Colonic mucosa (tissue), 4 donors: ENCODE measurements around the gene TANGO6. TPM values are rescaled to one million over a fixed set of nuclear protein-coding genes. Genes with fewer than 3 reads are reported as not detected.

Experiments used
- DNase-seq: peaks from one replicate; pipeline ENCODE4 v3.0.0-alpha.2; 2020
- H3K27ac ChIP-seq: fragments of 200-600 bp; one replicate; pipeline ENCODE4 v1.8.0; 2021
- H3K27me3 ChIP-seq: fragments of 200-600 bp; one replicate; pipeline ENCODE4 v1.8.0; 2021
- H3K36me3 ChIP-seq: fragments of 200-600 bp; one replicate; pipeline ENCODE4 v1.8.0; 2021
- H3K4me1 ChIP-seq: fragments of 200-600 bp; one replicate; pipeline ENCODE4 v1.8.0; 2021; ENCODE audit warnings: mild to moderate bottlenecking
- H3K4me3 ChIP-seq: fragments of 200-600 bp; one replicate; pipeline ENCODE4 v1.8.0; 2021
- H3K9ac ChIP-seq, 2 donors: one replicate each; pipeline ENCODE4 v1.7.0; 2013; ENCODE audit warnings: control low read depth in 2 of 2, low read depth in 2 of 2, low read length in 2 of 2
- H3K9me3 ChIP-seq: fragments of 200-600 bp; one replicate; pipeline ENCODE4 v1.8.0; 2021
- intact Hi-C: fragments of 100-400 bp; cut with DNase I; formaldehyde crosslinking; loops from one replicate; pipeline ENCODE4 v1.14.1; 2022
- total RNA-seq, 2 donors: library from RNA; stranded (reverse); fragmentation: NEBNext Ultra II Directional in 1 of 2; extraction: Animal tissue kit (Norgen Biotek cat#: 25700) in 1 of 2; gene quantifications; one replicate each; pipeline ENCODE4 v1.2.1, GENCODE V29; 2021
- TF ChIP-seq, protein P1 (sequence below): fragments of 200-600 bp; IDR thresholded peaks from one replicate; pipeline ENCODE4 v1.8.0; 2022; ENCODE audit warnings: antibody characterized with exemption, mild to moderate bottlenecking
- donor health status: healthy.
- donor health status: DM: no; HTN: no; CAD: no.
- donor health status: DM: no; HTN: no; CAD: no.

The TANGO6 gene
- total RNA-seq, 2 donors from 2014 or later, result 6.6 to 10.1 TPM

GRCh38 chr16:69029121-69029520 lies 185.8 kb downstream of the TANGO6 start:
- Histone ChIP-seq H3K27me3 (no peaks in the 10 kb centered on the region), H3K9ac (no peak overlapping the region), H3K9me3 (no peaks in the 10 kb centered on the region), H3K4me3 (no peak overlapping the region), H3K36me3 (no peaks in the 10 kb centered on the region), H3K27ac (no peak overlapping the region), H3K4me1 (no peaks in the 10 kb centered on the region)
- intact Hi-C loops, result no loop called here
- TF ChIP-seq, protein P1, sequence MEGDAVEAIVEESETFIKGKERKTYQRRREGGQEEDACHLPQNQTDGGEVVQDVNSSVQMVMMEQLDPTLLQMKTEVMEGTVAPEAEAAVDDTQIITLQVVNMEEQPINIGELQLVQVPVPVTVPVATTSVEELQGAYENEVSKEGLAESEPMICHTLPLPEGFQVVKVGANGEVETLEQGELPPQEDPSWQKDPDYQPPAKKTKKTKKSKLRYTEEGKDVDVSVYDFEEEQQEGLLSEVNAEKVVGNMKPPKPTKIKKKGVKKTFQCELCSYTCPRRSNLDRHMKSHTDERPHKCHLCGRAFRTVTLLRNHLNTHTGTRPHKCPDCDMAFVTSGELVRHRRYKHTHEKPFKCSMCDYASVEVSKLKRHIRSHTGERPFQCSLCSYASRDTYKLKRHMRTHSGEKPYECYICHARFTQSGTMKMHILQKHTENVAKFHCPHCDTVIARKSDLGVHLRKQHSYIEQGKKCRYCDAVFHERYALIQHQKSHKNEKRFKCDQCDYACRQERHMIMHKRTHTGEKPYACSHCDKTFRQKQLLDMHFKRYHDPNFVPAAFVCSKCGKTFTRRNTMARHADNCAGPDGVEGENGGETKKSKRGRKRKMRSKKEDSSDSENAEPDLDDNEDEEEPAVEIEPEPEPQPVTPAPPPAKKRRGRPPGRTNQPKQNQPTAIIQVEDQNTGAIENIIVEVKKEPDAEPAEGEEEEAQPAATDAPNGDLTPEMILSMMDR, result no peak
- DNase-seq, result no peak

GRCh38 chr16:69031877-69032301 lies 188.6 kb downstream of the TANGO6 start:
- Histone ChIP-seq H3K4me1 (no peaks in the 10 kb centered on the region), H3K4me3 (no peak overlapping the region), H3K9me3 (no peaks in the 10 kb centered on the region), H3K27me3 (no peaks in the 10 kb centered on the region), H3K36me3 (no peaks in the 10 kb centered on the region), H3K27ac (peak overlapping the region; percentile 65), H3K9ac (no peak overlapping the region)
- peak; percentile 90 for DNase-seq
- intact Hi-C loops, result no loop called here
- TF ChIP-seq, protein P1, result no peak

DNA sequence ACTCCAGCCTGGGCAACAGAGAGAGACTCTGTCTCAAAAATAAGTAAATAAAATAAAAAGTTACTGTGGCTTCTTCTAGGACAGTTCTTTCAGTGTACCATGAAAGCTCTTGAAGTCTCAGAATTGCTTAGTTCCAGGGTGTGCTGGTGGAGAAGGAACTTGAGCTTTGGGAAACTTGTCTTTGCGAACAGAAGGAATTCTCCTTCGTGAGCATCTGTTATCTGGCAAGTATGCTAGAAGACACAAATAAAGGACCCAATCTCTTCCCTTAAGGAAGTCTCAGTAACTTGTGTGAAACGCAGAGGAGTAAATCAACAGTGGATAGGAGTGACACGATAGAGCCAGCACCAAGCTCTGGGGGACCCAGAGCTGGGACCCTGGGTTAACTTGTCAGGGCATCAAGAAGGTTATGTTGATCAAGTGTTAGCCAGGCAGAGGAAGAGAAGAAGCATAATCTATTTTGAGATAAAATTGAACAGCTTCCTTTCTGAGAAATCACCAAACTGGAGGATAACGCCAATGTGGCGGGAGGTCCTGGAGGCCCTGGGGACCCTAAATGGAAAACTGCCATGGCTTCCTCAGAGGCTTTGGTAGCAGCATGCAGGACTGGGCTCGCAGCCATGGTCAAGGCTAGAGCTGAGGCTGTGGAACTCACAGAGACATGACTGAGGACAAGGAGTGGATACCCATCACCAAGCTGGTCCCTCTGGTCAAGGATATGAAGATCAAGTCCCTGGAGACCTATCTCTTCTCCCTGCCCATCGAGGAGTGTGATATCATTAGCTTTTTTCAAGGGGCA lies 190.0 kb downstream of the TANGO6 start:
- no peaks in the 10 kb centered on the region for H3K9me3 ChIP-seq
- no peak overlapping the region for H3K27ac ChIP-seq
- DNase-seq, result no peak
- no peaks in the 10 kb centered on the region for H3K27me3 ChIP-seq
- H3K4me1 ChIP-seq, result no peaks in the 10 kb centered on the region
- H3K36me3 ChIP-seq, result no peaks in the 10 kb centered on the region
- intact Hi-C loops, result no loop called here
- TF ChIP-seq, protein P1, result no peak
- no peak overlapping the region for H3K4me3 ChIP-seq
- H3K9ac ChIP-seq, result no peak overlapping the region

GRCh38 chr16:69035375-69035774 lies 192.0 kb downstream of the TANGO6 start:
- TF ChIP-seq, protein P1, result no peak
- no peaks in the 10 kb centered on the region for H3K36me3 ChIP-seq
- no peak for DNase-seq
- no peaks in the 10 kb centered on the region for H3K4me1 ChIP-seq
- H3K27ac ChIP-seq, result no peak overlapping the region
- no peak overlapping the region for H3K9ac ChIP-seq
- no peak overlapping the region for H3K4me3 ChIP-seq
- no peaks in the 10 kb centered on the region for H3K9me3 ChIP-seq
- H3K27me3 ChIP-seq, result no peaks in the 10 kb centered on the region
- intact Hi-C loops, result no loop called here

GRCh38 chr16:69036399-69037091 lies 193.2 kb downstream of the TANGO6 start:
- H3K4me3 ChIP-seq, result no peak overlapping the region
- H3K9me3 ChIP-seq, result no peaks in the 10 kb centered on the region
- no peaks in the 10 kb centered on the region for H3K27me3 ChIP-seq
- TF ChIP-seq, protein P1, result no peak
- no peaks in the 10 kb centered on the region for H3K4me1 ChIP-seq
- intact Hi-C loops, result no loop called here
- H3K9ac ChIP-seq, result no peak overlapping the region
- no peak for DNase-seq
- no peaks in the 10 kb centered on the region for H3K36me3 ChIP-seq
- H3K27ac ChIP-seq, result no peak overlapping the region
